ENCODE results near the gene SLC1A5.

DNA sequence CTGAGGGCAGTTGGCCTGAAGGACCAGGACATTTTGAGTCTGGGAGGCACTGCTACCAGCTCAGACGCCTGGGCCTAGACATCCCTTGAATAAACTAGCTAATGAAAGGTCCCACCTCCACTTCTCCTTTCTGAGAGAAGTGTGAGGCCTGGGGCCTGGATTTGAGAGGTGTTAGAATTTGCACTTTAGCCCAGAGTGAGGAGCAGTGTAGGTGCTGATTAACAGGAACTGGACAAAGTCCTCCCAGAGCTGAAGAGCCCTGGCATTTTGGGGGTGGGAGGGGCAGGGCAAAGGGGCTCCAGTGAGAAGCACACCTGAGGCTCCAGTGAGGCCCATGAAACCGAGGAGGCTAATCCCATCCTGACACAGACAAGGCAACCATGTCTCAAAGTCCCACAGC is 15.2 kb upstream of the SLC1A5 start:
- TF ChIP-seq, protein P1, sequence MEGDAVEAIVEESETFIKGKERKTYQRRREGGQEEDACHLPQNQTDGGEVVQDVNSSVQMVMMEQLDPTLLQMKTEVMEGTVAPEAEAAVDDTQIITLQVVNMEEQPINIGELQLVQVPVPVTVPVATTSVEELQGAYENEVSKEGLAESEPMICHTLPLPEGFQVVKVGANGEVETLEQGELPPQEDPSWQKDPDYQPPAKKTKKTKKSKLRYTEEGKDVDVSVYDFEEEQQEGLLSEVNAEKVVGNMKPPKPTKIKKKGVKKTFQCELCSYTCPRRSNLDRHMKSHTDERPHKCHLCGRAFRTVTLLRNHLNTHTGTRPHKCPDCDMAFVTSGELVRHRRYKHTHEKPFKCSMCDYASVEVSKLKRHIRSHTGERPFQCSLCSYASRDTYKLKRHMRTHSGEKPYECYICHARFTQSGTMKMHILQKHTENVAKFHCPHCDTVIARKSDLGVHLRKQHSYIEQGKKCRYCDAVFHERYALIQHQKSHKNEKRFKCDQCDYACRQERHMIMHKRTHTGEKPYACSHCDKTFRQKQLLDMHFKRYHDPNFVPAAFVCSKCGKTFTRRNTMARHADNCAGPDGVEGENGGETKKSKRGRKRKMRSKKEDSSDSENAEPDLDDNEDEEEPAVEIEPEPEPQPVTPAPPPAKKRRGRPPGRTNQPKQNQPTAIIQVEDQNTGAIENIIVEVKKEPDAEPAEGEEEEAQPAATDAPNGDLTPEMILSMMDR (IDR thresholded peaks at IDR 0.05) = no peak
- no peak for TF ChIP-seq POLR2A (IDR thresholded peaks at IDR 0.05)

All from uterus (tissue), 2 donors.